Activated CD4-positive, alpha-beta memory T cell treated with anti-CD3 and anti-CD28 coated beads, Interleukin-2, amount 10 ng/mL, durations not matched to agents 7 days and 5 days (primary cell): Measurements from ENCODE around the gene OSBPL3. TPM values are rescaled to one million over a fixed set of nuclear protein-coding genes. Genes with fewer than 3 reads are reported as not detected.
"Not testable (repeated sequence)": the region's sequence is repeated elsewhere in the genome, so short reads cannot be mapped to it uniquely, and the experiment has no call there.

ENCODE experiments used
- CTCF ChIA-PET: fragments of 350-600 bp; sonication (Branson Sonifier 250); formaldehyde crosslinking; loops from one replicate; lab custom pipeline; 2021; ENCODE audit warnings: antibody characterized with exemption, inconsistent platforms; lab: Charles Lee
- POLR2A ChIA-PET: fragments of 350-600 bp; sonication (Branson Sonifier 250); formaldehyde crosslinking; loops from one replicate; lab custom pipeline; 2021; ENCODE audit warnings: antibody characterized with exemption; lab: Charles Lee
- DNase-seq: peaks from one replicate; pipeline ENCODE4 v3.0.0-alpha.2; 2020
- H3K27ac Mint-ChIP-seq: one replicate; pipeline ENCODE4 v1.8.0; 2021; ENCODE audit warnings: mild to moderate bottlenecking, mixed read lengths
- H3K27me3 Mint-ChIP-seq: one replicate; pipeline ENCODE4 v1.8.0; 2021; ENCODE audit warnings: mixed read lengths
- H3K36me3 Mint-ChIP-seq: one replicate; pipeline ENCODE4 v1.8.0; 2021; ENCODE audit warnings: low read depth, mixed read lengths
- H3K4me1 Mint-ChIP-seq: one replicate; pipeline ENCODE4 v1.8.0; 2021; ENCODE audit warnings: mixed read lengths
- H3K4me3 Mint-ChIP-seq: one replicate; pipeline ENCODE4 v1.8.0; 2021; ENCODE audit warnings: mild to moderate bottlenecking, mixed read lengths
- H3K9me3 Mint-ChIP-seq: one replicate; pipeline ENCODE4 v1.8.0; 2021; ENCODE audit warnings: mixed read lengths
- total RNA-seq, 2 experiments: library from RNA; stranded (reverse); gene quantifications; one replicate each; pipeline ENCODE4 v1.2.3, GENCODE V29; 2021

Gene OSBPL3
- total RNA-seq, 2 experiments from 2014 or later = 90.3 to 99.9 TPM

DNA sequence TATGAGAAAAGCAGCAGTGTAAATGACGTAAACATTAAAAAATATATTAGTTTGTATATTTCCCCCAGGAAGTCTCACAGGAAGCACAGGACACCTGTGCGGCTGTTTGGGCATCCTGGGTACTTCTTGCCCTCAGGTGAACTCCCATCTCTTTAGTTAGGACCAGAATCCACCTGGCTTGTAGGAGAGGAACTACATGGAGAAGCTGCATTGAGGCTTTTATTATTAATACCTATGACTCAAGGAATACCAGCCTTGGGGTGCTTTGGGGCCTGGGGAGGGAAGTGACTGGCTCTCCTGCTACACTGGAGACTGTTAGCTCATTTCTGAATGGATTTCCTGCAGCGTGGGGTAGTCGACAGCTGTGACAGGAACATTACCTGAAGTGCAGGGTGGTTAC is 182.7 kb downstream of the OSBPL3 start:
- no peak for DNase-seq
- Mint-ChIP-seq H3K36me3 (peaks cover 73% of the 10 kb centered on the region), H3K27ac (no peak overlapping the region), H3K4me1 (peaks cover 32% of the 10 kb centered on the region), H3K9me3 (peaks cover 6% of the 10 kb centered on the region), H3K4me3 (no peak overlapping the region), H3K27me3 (no peaks in the 10 kb centered on the region)
- ChIA-PET POLR2A (no interaction called here), CTCF (no interaction called here)

DNA sequence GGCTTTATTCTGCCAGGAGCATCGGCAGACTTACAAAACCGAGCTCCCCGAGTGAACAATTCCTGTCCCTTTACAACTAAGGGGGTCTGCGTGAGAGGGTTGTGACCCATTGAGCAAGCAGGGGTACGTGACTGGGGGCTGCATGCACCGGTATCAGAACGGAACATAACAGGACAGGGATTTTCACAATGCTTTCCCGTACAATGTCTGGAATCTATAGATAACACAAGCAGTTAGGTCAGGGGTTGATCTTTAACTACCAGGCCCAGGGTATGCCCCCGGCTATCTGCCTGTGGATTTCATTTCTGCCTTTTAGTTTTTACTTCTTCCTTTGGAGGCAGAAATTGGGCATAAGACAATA is 184.6 kb downstream of the OSBPL3 start:
- peaks cover 67% of the 10 kb centered on the region for H3K36me3 Mint-ChIP-seq
- ChIA-PET POLR2A (no interaction called here), CTCF (interaction anchor here (1.3 kb wide), 1 partner anchor 303 kb away, joined by 3 read pairs; no protein-coding TSS in a partner anchor)
- H3K9me3 Mint-ChIP-seq = no peaks in the 10 kb centered on the region
- peaks cover 20% of the 10 kb centered on the region for H3K4me1 Mint-ChIP-seq
- no peaks in the 10 kb centered on the region for H3K27me3 Mint-ChIP-seq
- no peak overlapping the region for H3K4me3 Mint-ChIP-seq
- H3K27ac Mint-ChIP-seq = no peak overlapping the region
- no peak for DNase-seq

DNA sequence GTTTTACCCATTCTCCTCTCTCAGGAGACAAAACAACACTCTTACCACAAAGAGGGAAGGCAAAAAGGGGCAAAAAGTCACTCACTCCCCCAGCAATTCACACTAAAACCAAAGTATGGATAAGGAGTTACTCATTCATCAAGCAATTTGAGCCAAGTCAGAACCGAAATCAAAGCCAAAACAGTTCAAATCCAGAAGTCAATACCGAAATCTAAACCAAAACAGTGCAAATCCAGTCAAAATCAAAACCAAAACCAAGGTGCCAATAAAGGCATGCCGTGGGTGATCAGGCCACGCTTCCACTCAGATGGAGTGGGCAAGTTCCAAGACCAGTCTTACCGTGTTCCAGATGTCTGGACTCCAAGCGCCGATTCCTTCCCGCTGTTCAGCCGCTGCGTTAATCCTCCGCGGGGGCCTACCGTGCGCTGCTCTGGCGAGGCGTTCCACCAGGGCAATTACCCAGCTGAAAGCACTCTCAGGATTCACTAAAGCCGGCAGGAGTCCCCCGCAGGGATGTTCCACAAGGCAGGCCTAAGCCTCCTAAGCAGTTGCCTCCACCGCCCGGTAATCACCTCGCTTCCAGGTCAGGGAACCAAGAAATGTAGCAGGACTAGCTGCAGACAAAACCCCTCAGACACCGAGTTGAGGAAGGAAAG is 185.1 kb downstream of the OSBPL3 start:
- CTCF ChIA-PET, POLR2A ChIA-PET, DNase-seq, H3K27me3 Mint-ChIP-seq, H3K4me3 Mint-ChIP-seq, H3K9me3 Mint-ChIP-seq: not testable (repeated sequence)
- Mint-ChIP-seq H3K27ac (peak overlapping the region; percentile 46), H3K36me3 (peaks cover 62% of the 10 kb centered on the region), H3K4me1 (peaks cover 19% of the 10 kb centered on the region)

DNA sequence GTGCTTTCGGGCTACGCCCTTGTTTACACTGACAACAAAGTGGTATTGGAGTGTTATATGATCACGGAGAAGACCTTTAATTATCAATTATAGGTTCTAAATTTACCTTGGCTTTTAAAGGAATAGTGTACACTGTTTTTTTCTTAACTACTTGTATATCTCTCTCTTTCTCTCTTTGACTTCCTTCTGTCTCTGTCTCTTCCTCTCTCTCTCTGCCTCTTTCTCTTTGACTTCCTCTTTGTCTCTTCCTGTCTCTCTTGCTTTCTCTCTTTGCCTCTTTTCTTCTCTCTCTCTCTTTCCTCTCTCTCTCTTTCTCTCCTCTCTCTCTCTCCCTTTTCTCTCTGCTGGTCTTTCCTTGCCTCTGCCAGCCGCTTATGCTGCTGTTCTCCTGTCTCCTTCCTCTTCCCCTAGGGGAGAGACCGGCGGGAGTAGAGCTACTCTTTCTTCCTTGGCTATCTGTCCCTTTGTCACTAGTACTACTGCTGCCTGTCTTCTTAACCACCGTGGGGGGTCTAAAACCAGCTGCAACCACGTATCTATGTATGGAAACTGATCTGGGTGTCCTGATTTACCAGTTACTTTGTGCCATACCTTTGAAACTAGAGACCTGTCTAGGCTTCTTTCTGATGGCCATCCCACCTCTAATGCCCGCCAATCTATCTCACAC is 185.9 kb downstream of the OSBPL3 start:
- Mint-ChIP-seq H3K4me1 (peaks cover 19% of the 10 kb centered on the region), H3K27ac (peak overlapping the region; percentile 46), H3K27me3 (no peaks in the 10 kb centered on the region), H3K9me3 (no peaks in the 10 kb centered on the region), H3K4me3 (no peak overlapping the region), H3K36me3 (peaks cover 60% of the 10 kb centered on the region)
- CTCF ChIA-PET = no interaction called here
- POLR2A ChIA-PET = no interaction called here
- no peak for DNase-seq

DNA sequence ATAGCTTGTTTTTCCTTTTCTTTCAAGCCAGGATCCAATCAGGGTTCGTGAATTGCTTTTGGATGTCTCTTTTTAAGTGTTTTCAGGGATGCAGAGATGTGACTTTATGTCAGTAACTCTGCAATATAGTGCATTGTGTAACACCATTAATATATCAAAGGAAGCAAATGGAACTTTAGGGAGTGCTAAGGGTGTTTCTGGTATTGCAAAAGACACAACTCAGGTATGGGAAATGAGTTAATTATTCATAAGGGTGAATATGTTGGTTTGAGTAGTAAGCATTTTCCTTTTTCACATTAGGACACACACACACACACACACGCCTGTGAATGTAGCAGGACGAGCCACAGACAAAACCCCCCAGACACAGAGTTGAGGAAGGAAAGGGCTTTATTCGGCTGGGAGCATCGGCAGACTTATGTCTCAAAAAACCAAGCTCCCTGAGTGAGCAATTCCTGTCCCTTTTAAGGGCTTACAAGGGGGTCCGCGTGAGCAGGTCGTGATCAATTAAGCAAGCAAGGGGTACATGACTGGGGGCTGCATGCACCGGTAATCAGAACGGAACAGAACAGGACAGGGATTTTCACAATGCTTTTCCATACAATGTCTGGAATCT is 190.9 kb downstream of the OSBPL3 start:
- ChIA-PET POLR2A (no interaction called here), CTCF (interaction anchor here (0.8 to 1.1 kb wide), 3 partner anchors 304 to 309 kb away, joined by 3 to 4 read pairs (median 3); no protein-coding TSS in a partner anchor)
- no peaks in the 10 kb centered on the region for H3K9me3 Mint-ChIP-seq
- H3K4me1 Mint-ChIP-seq = peaks cover 16% of the 10 kb centered on the region
- no peaks in the 10 kb centered on the region for H3K27me3 Mint-ChIP-seq
- peaks cover 26% of the 10 kb centered on the region for H3K36me3 Mint-ChIP-seq
- no peak for DNase-seq
- H3K4me3 Mint-ChIP-seq = no peak overlapping the region
- H3K27ac Mint-ChIP-seq = no peak overlapping the region

DNA sequence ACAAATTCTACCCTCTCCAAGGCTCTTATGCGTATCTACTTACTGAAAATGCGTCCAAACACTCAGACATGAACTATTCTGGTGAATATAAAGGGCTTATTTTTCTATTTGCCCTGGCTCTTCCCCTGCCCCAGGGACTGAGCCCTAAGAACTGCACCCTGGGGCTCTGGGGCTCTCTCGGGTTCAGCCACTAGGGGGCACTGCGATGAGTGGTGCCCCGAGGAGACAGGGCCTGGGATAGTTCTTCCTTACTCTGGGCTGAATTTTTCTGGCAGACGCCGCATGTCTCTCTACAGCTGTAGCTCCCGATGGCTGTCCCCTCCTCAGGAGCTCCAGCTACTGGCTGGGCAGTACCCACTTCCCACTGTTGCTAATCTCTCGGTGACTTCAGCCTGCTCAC is 191.9 kb downstream of the OSBPL3 start:
- H3K27me3 Mint-ChIP-seq = no peaks in the 10 kb centered on the region
- POLR2A ChIA-PET = no interaction called here
- no peak overlapping the region for H3K27ac Mint-ChIP-seq
- H3K9me3 Mint-ChIP-seq = peaks cover 9% of the 10 kb centered on the region
- CTCF ChIA-PET = interaction anchor here (0.7 to 1.1 kb wide), 3 partner anchors 305 to 1780 kb away, joined by 3 to 4 read pairs (median 3); no protein-coding TSS in a partner anchor
- no peak for DNase-seq
- H3K36me3 Mint-ChIP-seq = peaks cover 33% of the 10 kb centered on the region
- H3K4me3 Mint-ChIP-seq = no peak overlapping the region
- peaks cover 12% of the 10 kb centered on the region for H3K4me1 Mint-ChIP-seq

DNA sequence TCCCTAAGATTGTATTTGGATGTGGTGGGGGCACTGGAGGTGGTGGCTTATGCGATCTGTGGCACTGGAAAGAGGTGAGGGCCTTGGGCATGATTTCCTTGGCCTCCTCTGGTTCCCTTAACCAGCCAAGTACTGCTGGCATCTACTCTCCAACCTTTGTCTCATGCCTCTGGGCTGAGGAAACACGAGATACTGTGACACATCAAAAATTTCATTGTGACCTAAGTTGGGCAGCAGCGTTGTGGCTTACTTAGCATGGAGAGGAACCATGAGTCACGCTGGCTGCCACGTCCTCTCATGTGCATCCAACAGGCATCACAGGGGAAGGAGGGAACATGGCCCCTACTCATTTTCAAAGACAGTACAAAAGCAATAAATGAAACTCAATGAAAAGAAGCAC is 193.0 kb downstream of the OSBPL3 start:
- peaks cover 31% of the 10 kb centered on the region for H3K36me3 Mint-ChIP-seq
- peaks cover 12% of the 10 kb centered on the region for H3K4me1 Mint-ChIP-seq
- H3K4me3 Mint-ChIP-seq = no peak overlapping the region
- DNase-seq = peak; percentile 39
- no peaks in the 10 kb centered on the region for H3K27me3 Mint-ChIP-seq
- H3K9me3 Mint-ChIP-seq = peaks cover 9% of the 10 kb centered on the region
- no peak overlapping the region for H3K27ac Mint-ChIP-seq
- ChIA-PET POLR2A (no interaction called here), CTCF (no interaction called here)

DNA sequence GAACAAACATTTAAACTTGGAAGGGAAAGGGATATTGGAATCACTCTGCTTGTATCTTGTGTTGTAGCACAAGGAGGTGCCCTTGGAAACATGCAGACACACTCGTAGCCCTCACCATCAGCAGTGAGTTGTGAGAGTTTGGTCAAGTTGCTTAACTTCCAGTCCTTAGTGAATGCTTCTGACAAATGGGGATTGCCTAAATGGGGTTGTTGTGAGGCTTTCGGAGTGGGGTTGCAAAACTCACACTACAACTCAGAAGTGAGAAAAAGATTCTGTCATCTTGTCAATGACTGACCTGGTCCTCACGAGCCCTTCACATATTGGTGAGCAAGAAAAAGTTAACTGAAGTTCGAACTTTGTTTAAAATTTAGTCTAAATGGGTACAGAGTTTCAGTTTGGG is 193.7 kb downstream of the OSBPL3 start:
- Mint-ChIP-seq H3K4me3 (no peak overlapping the region), H3K27ac (no peak overlapping the region), H3K36me3 (peaks cover 25% of the 10 kb centered on the region), H3K4me1 (peaks cover 12% of the 10 kb centered on the region), H3K27me3 (no peaks in the 10 kb centered on the region), H3K9me3 (peaks cover 9% of the 10 kb centered on the region)
- no peak for DNase-seq
- ChIA-PET CTCF (no interaction called here), POLR2A (no interaction called here)

DNA sequence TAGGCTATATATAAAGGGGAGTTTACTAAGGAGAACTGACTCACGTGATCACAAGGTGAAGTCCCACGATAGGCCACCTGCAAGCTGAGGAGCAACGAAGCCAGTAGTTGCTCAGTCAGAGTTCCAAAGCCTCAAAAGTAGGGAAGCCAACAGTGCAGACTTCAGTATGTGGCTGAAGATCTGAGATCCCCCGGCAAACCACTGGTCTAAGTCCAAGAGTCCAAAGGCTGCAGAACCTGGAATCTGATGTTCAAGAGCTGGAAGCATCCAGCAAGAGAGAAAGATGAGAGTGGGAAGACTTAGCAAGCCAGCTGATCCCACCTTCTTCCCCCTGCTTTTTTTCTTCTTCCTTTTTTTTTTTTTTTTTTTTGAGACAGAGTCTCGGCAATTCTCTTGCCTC is 195.7 kb downstream of the OSBPL3 start:
- H3K36me3 Mint-ChIP-seq = peaks cover 22% of the 10 kb centered on the region
- peaks cover 12% of the 10 kb centered on the region for H3K4me1 Mint-ChIP-seq
- POLR2A ChIA-PET = no interaction called here
- no peaks in the 10 kb centered on the region for H3K27me3 Mint-ChIP-seq
- CTCF ChIA-PET = no interaction called here
- H3K9me3 Mint-ChIP-seq = peaks cover 9% of the 10 kb centered on the region
- H3K27ac Mint-ChIP-seq = no peak overlapping the region
- no peak for DNase-seq
- H3K4me3 Mint-ChIP-seq = no peak overlapping the region

DNA sequence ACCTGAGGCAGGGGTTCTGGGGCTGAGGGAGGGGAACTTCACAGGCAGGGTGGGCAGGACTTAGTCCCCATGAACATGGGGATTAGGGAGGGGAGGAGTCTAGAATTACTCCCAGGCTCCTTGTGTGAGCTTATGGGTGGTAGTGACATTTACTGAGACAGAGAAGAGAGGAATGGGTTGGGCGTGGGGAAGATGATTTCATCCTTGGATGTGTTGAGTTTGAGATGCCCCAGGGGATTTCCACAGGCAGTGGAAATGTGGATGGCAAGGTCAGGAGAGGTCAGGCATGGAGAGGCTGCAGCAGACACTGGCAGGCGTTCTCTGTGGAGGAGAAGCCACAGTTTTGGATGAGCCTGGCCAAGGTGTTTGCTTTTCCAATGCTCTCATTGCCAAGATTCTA is 196.3 kb downstream of the OSBPL3 start:
- ChIA-PET POLR2A (no interaction called here), CTCF (interaction anchor here (1.3 kb wide), 2 partner anchors 29 to 310 kb away, joined by 4 to 5 read pairs; no protein-coding TSS in a partner anchor)
- Mint-ChIP-seq H3K4me3 (no peak overlapping the region), H3K36me3 (peaks cover 18% of the 10 kb centered on the region), H3K27me3 (no peaks in the 10 kb centered on the region), H3K9me3 (peaks cover 9% of the 10 kb centered on the region), H3K27ac (no peak overlapping the region), H3K4me1 (peaks cover 14% of the 10 kb centered on the region)
- DNase-seq = no peak

DNA sequence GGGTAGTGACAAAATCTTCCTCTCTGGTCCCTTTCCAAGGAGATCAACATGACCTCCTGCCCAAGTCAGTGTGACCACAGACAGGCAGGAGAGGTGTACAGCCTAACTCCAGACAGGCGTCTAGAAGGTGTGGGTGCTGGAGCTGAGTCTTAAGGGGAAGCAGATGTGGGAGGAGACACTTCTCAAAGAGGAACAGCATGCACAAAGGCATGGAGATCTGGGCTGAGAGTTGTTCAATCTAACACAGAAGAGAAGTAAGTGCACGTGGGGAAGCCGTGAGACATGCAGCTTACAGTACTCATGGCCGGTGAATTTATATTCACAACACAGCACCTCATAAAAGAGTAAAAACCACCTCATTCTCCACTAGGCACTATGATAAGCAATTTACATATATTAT is 198.9 kb downstream of the OSBPL3 start:
- no peak for DNase-seq
- CTCF ChIA-PET = no interaction called here
- Mint-ChIP-seq H3K27ac (no peak overlapping the region), H3K36me3 (peaks cover 16% of the 10 kb centered on the region), H3K9me3 (peaks cover 9% of the 10 kb centered on the region), H3K27me3 (no peaks in the 10 kb centered on the region), H3K4me1 (peaks cover 2% of the 10 kb centered on the region), H3K4me3 (no peak overlapping the region)
- POLR2A ChIA-PET = no interaction called here

DNA sequence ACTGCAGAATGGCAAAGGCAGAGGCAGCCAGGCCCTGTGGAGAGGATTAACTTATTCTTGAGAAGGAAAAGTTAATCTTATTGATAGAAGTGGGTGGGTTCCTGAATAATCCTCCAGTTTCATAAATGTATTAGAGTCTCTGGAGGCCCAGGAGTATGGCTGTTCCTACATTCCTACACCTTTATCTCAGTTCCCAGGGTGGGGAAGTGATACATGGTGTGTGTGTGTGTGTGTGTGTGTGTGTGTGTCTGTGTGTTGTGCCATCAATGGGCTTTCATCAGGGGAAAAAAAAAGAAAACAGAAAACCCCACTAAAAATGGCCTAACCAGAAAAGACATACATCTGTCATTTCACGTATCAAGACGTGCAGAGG is 200.7 kb downstream of the OSBPL3 start:
- no peak overlapping the region for H3K27ac Mint-ChIP-seq
- CTCF ChIA-PET = no interaction called here
- no peaks in the 10 kb centered on the region for H3K27me3 Mint-ChIP-seq
- peaks cover 2% of the 10 kb centered on the region for H3K4me1 Mint-ChIP-seq
- peaks cover 15% of the 10 kb centered on the region for H3K36me3 Mint-ChIP-seq
- H3K9me3 Mint-ChIP-seq = peaks cover 9% of the 10 kb centered on the region
- DNase-seq = no peak
- POLR2A ChIA-PET = no interaction called here
- no peak overlapping the region for H3K4me3 Mint-ChIP-seq

DNA sequence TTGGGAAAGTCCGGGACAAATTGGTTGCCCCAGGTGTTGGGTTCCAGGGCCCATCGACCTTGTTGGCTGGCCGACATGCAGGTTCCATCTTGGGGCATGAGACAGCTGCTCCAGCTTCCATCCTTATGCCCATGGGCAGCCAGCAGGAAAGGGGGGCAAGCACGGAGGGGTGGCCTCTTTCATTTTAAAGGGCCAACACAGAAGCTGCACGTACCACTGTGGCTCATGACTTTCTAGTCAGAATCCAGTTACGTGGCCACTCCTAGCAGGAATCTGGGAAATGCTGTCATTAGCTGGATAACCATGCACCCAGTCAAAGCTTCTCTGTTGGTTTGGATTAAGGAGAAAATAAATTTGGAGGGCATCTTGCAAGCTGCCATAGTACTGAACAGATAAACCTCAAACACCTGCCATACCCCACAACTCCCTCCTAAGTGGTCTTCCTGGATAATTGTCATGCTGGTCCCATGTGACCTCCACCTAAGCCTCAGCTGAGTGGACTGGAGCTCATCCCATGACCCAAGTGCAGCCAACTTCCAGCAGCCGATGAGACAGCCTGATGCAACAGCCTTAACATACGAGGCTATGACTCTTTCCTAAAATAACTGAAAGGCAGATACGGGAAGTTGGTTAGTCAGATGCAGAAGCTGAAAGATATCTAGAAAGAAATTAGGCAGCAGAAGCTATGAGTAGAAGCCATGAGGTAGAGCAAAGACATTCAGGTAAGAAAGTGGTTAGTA is 201.3 kb downstream of the OSBPL3 start:
- no peaks in the 10 kb centered on the region for H3K27me3 Mint-ChIP-seq
- ChIA-PET CTCF (no interaction called here), POLR2A (no interaction called here)
- H3K27ac Mint-ChIP-seq = no peak overlapping the region
- H3K4me1 Mint-ChIP-seq = peaks cover 5% of the 10 kb centered on the region
- H3K4me3 Mint-ChIP-seq = no peak overlapping the region
- peaks cover 5% of the 10 kb centered on the region for H3K9me3 Mint-ChIP-seq
- peaks cover 10% of the 10 kb centered on the region for H3K36me3 Mint-ChIP-seq
- DNase-seq = no peak
